A549 (cell line): ENCODE measurements around the gene C1orf105. TPM values are rescaled to one million over a fixed set of nuclear protein-coding genes. Genes with fewer than 3 reads are reported as not detected.
A peak's percentile ranks its signal among the peaks of the same experiment; 100 is the strongest.

Experiments
- ATAC-seq, 2 experiments: fragments of 200-7000 bp in 1 of 2; fragments of >200 bp in 1 of 2; cut with Nextera tagmentation in 1 of 2; cut with Tn5 transposase in 1 of 2; 3 replicates each; pipeline versions ENCODE4 v1.8.0 to v1.9.1; 2018 to 2020; ENCODE audit warnings: mild to moderate bottlenecking in 1 of 2, moderate library complexity in 1 of 2
- CTCF ChIA-PET: fragments of 300-600 bp; sonication (Branson Sonifier 250); formaldehyde crosslinking; extraction: SDS; loops from one replicate; lab custom pipeline; 2021; ENCODE audit warnings: antibody characterized with exemption, inconsistent platforms; lab: Yijun Ruan, JAX
- POLR2A ChIA-PET: fragments of 350-600 bp; formaldehyde crosslinking; extraction: SDS; loops from one replicate; lab custom pipeline; 2021; ENCODE audit warnings: antibody characterized with exemption, inconsistent platforms; lab: Yijun Ruan, JAX
- DNase-seq, 2 experiments: peaks; one replicate each; pipeline versions ENCODE4 v3.0.0 to v3.0.0-alpha.2; 2011 to 2016; ENCODE audit warnings: low read depth in 1 of 2, low spot score in 1 of 2
- FAIRE-seq: peaks from 2 replicates; lab custom pipeline; 2011; peaks lifted over from hg19 to GRCh38; lab: Jason Lieb, UNC
- H3K27ac ChIP-seq, 2 experiments: fragments of >200 bp; sonication (Bioruptor Twin); formaldehyde crosslinking; 3 replicates each; pipeline ENCODE4 v1.5.1; 2016 to 2017
- H3K4me1 ChIP-seq: fragments of >200 bp; sonication (Bioruptor Twin); formaldehyde crosslinking; 3 replicates; pipeline ENCODE4 v1.6.1; 2016
- H3K4me2 ChIP-seq: fragments of >200 bp; sonication (Bioruptor Twin); formaldehyde crosslinking; 3 replicates; pipeline ENCODE4 v1.6.1; 2016
- H3K4me3 ChIP-seq: fragments of >200 bp; sonication (Bioruptor Twin); formaldehyde crosslinking; 3 replicates; pipeline ENCODE4 v1.5.1; 2016
- H3K9me3 ChIP-seq: fragments of >200 bp; sonication (Bioruptor Twin); formaldehyde crosslinking; 3 replicates; pipeline ENCODE4 v1.6.1; 2016
- CBX2 ChIP-seq: fragments of 200-600 bp; sonication (generic); IDR thresholded peaks from 2 replicates; pipeline ENCODE4 v1.6.1; 2016; ENCODE audit warnings: low read depth, mild to moderate bottlenecking, borderline replicate concordance
- CEBPB ChIP-seq, 2 experiments: fragments of >200 bp in 1 of 2; sonication (Bioruptor Twin) in 1 of 2; formaldehyde crosslinking in 1 of 2; IDR thresholded peaks; 2 replicates each; pipeline ENCODE4 v1.6.1; 2012 to 2016
- CHD2 ChIP-seq: fragments of 150-350 bp; IDR thresholded peaks from 2 replicates; pipeline ENCODE4 v1.6.1; 2014; ENCODE audit warnings: low read length; ENCODE audit not compliant: partially characterized antibody
- EHMT2 ChIP-seq: fragments of 200-600 bp; sonication (generic); IDR thresholded peaks from 2 replicates; pipeline ENCODE4 v1.6.1; 2016; ENCODE audit warnings: antibody characterized with exemption, low read depth, mild to moderate bottlenecking, moderate library complexity
- FOXS1 ChIP-seq: fragments of 250-450 bp; sonication (Bioruptor Pico); IDR thresholded peaks from 2 replicates; pipeline ENCODE4 v1.5.0; 2020; ENCODE audit warnings: mild to moderate bottlenecking, moderate library complexity
- GATA3 ChIP-seq: IDR thresholded peaks from 2 replicates; pipeline ENCODE4 v1.6.1; 2012; ENCODE audit warnings: borderline replicate concordance
- HDAC2 ChIP-seq: fragments of 200-600 bp; sonication (generic); IDR thresholded peaks from 2 replicates; pipeline ENCODE4 v1.6.1; 2016
- HEYL ChIP-seq: fragments of 250-450 bp; sonication (Bioruptor Pico); IDR thresholded peaks from 2 replicates; pipeline ENCODE4 v1.8.0; 2021; ENCODE audit warnings: mild to moderate bottlenecking, moderate library complexity
- HOXA7 ChIP-seq: fragments of 250-450 bp; sonication (Bioruptor Pico); IDR thresholded peaks from 2 replicates; pipeline ENCODE4 v1.5.0; 2020; ENCODE audit warnings: mild to moderate bottlenecking, moderate library complexity
- JUN ChIP-seq, 2 experiments: fragments of >200 bp; sonication (Bioruptor Twin); formaldehyde crosslinking; IDR thresholded peaks; 2 replicates in 1 of 2; 3 replicates in 1 of 2; pipeline ENCODE4 v1.6.1; 2016 to 2017
- KDM1A ChIP-seq: fragments of 200-600 bp; sonication (generic); IDR thresholded peaks from 2 replicates; pipeline ENCODE4 v1.6.1; 2016; ENCODE audit warnings: low read depth, mild to moderate bottlenecking
- KDM5A ChIP-seq: fragments of 200-600 bp; sonication (generic); IDR thresholded peaks from 2 replicates; pipeline ENCODE4 v1.6.1; 2016; ENCODE audit warnings: antibody characterized with exemption, mild to moderate bottlenecking
- NFE2L2 ChIP-seq: fragments of 150-350 bp; conservative IDR thresholded peaks from 2 replicates; pipeline ENCODE4 v1.6.1; 2014; ENCODE audit warnings: low read length
- NR3C1 ChIP-seq: fragments of >200 bp; sonication (Bioruptor Twin); formaldehyde crosslinking; IDR thresholded peaks from 3 replicates; pipeline ENCODE4 v1.6.1; 2017
- POLR2AphosphoS2 ChIP-seq: conservative IDR thresholded peaks from 2 replicates; pipeline ENCODE4 v1.6.1; 2012; ENCODE audit warnings: low read length, improper control_type of control experiment, inconsistent platforms
- RFX5 ChIP-seq: fragments of 450-650 bp; IDR thresholded peaks from 2 replicates; pipeline ENCODE4 v1.7.1; 2014; ENCODE audit warnings: antibody characterized with exemption, mild to moderate bottlenecking, moderate library complexity
- SMC3 ChIP-seq: fragments of >200 bp; sonication (Bioruptor Twin); formaldehyde crosslinking; IDR thresholded peaks from 3 replicates; pipeline ENCODE4 v1.6.1; 2018; ENCODE audit warnings: inconsistent platforms
- SREBF2 ChIP-seq: fragments of 450-650 bp; IDR thresholded peaks from 2 replicates; pipeline ENCODE4 v1.6.1; 2014; ENCODE audit warnings: mild to moderate bottlenecking, moderate library complexity
- TFCP2L1 ChIP-seq: fragments of 250-450 bp; sonication (Bioruptor Pico); IDR thresholded peaks from 2 replicates; pipeline ENCODE4 v1.5.0; 2021; ENCODE audit warnings: mild to moderate bottlenecking
- ZC3H11A ChIP-seq: fragments of 450-650 bp; IDR thresholded peaks from 2 replicates; pipeline ENCODE4 v1.6.1; 2014; ENCODE audit warnings: antibody characterized with exemption, mild to moderate bottlenecking
- WGBS: methylation state at CpG from one replicate; pipeline ENCODE4 v1.1.6; 2017; ENCODE audit errors: missing lambda C conversion rate; 5-methylcytosine and 5-hydroxymethylcytosine counted together
- polyA plus RNA-seq, 4 experiments: library from polyadenylated mRNA; depleted of rRNA in 3 of 4; stranded (reverse); fragments of >200 nt; fragmentation: RNase III in 1 of 4; extraction: RNeasy Plus Mini Kit Qiagen cat#74134 plus additional on column Dnase treatment in 1 of 4; gene quantifications; 2 replicates in 3 of 4; 3 replicates in 1 of 4; pipeline ENCODE4 v1.2.3, GENCODE V29; 2011 to 2017
- TF ChIP-seq, protein P1 (sequence below): fragments of 250-450 bp; sonication (Bioruptor Pico); IDR thresholded peaks from 2 replicates; pipeline ENCODE4 v1.5.0; 2021; ENCODE audit warnings: mild to moderate bottlenecking, moderate library complexity, borderline replicate concordance
- TF ChIP-seq, protein P2 (sequence below): fragments of 200-600 bp; sonication (generic); IDR thresholded peaks from 2 replicates; pipeline ENCODE4 v1.6.1; 2016; ENCODE audit warnings: antibody characterized with exemption, mild to moderate bottlenecking, moderate library complexity
- TF ChIP-seq, protein P3 (sequence below): fragments of >200 bp; sonication (Bioruptor Twin); formaldehyde crosslinking; IDR thresholded peaks from 3 replicates; pipeline ENCODE4 v1.6.1; 2016
- TF ChIP-seq, protein P4 (sequence below): IDR thresholded peaks from 2 replicates; pipeline ENCODE4 v1.6.1; 2012; ENCODE audit warnings: low read depth, borderline replicate concordance
- TF ChIP-seq, protein P5 (sequence below): fragments of >200 bp; sonication (Bioruptor Twin); formaldehyde crosslinking; IDR thresholded peaks from 2 replicates; pipeline ENCODE4 v1.6.1; 2016

Gene C1orf105
- polyA plus RNA-seq, 2 of the 4 experiments (the other 2 are of a cell fraction) = 0.40 TPM; not detected in 1

DNA sequence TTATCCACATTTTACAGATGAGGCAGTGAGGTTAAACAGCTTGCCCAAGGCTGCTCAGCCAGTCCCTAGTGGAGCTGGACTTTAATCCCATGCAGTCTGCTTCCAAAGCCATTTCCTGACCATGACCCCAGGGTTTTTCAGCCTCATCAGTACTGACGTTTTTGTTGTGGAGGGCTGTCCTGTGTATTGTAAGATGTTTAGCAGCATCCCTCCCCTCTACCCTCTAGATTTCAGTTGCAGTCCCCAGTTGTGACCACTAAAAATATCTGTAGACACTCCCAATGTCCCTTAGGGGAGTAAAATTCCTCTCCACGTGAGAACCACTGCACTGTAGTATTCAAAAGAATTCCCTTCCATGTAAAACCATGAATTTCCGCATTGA lies 30.2 kb upstream of the C1orf105 start:
- CTCF ChIA-PET = interaction anchor here (0.8 to 1.2 kb wide), 2 partner anchors 11 to 349 kb away, joined by 3 to 4 read pairs; no protein-coding TSS in a partner anchor
- Histone ChIP-seq H3K9me3 (no peaks in the 10 kb centered on the region), H3K4me2 (no peak overlapping the region), H3K4me1 (peaks cover 12% of the 10 kb centered on the region), H3K27ac (0 out of 6 replicates have a peak overlapping the region, but pooled peaks of 1 of the 2 experiments have one; percentile 33), H3K4me3 (no peak overlapping the region)
- FAIRE-seq (no peak), DNase-seq (no peak), ATAC-seq (no peak)
- WGBS = 46% methylated on average over 3 of the region's 3 CpGs
- POLR2A ChIA-PET = no interaction called here
- TF ChIP-seq KDM5A = no peak
- TF ChIP-seq HDAC2 = no peak
- no peak for TF ChIP-seq SMC3
- TF ChIP-seq RFX5 = no peak
- TF ChIP-seq, protein P1, sequence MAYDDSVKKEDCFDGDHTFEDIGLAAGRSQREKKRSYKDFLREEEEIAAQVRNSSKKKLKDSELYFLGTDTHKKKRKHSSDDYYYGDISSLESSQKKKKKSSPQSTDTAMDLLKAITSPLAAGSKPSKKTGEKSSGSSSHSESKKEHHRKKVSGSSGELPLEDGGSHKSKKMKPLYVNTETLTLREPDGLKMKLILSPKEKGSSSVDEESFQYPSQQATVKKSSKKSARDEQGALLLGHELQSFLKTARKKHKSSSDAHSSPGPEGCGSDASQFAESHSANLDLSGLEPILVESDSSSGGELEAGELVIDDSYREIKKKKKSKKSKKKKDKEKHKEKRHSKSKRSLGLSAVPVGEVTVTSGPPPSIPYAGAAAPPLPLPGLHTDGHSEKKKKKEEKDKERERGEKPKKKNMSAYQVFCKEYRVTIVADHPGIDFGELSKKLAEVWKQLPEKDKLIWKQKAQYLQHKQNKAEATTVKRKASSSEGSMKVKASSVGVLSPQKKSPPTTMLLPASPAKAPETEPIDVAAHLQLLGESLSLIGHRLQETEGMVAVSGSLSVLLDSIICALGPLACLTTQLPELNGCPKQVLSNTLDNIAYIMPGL (CRISPR knock-in tag) = no peak
- TF ChIP-seq, protein P2, sequence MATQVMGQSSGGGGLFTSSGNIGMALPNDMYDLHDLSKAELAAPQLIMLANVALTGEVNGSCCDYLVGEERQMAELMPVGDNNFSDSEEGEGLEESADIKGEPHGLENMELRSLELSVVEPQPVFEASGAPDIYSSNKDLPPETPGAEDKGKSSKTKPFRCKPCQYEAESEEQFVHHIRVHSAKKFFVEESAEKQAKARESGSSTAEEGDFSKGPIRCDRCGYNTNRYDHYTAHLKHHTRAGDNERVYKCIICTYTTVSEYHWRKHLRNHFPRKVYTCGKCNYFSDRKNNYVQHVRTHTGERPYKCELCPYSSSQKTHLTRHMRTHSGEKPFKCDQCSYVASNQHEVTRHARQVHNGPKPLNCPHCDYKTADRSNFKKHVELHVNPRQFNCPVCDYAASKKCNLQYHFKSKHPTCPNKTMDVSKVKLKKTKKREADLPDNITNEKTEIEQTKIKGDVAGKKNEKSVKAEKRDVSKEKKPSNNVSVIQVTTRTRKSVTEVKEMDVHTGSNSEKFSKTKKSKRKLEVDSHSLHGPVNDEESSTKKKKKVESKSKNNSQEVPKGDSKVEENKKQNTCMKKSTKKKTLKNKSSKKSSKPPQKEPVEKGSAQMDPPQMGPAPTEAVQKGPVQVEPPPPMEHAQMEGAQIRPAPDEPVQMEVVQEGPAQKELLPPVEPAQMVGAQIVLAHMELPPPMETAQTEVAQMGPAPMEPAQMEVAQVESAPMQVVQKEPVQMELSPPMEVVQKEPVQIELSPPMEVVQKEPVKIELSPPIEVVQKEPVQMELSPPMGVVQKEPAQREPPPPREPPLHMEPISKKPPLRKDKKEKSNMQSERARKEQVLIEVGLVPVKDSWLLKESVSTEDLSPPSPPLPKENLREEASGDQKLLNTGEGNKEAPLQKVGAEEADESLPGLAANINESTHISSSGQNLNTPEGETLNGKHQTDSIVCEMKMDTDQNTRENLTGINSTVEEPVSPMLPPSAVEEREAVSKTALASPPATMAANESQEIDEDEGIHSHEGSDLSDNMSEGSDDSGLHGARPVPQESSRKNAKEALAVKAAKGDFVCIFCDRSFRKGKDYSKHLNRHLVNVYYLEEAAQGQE = no peak
- TF ChIP-seq NR3C1 = no peak
- TF ChIP-seq, protein P3, sequence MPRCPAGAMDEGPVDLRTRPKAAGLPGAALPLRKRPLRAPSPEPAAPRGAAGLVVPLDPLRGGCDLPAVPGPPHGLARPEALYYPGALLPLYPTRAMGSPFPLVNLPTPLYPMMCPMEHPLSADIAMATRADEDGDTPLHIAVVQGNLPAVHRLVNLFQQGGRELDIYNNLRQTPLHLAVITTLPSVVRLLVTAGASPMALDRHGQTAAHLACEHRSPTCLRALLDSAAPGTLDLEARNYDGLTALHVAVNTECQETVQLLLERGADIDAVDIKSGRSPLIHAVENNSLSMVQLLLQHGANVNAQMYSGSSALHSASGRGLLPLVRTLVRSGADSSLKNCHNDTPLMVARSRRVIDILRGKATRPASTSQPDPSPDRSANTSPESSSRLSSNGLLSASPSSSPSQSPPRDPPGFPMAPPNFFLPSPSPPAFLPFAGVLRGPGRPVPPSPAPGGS = no peak
- TF ChIP-seq NFE2L2 = no peak
- no peak for TF ChIP-seq GATA3
- no peak for TF ChIP-seq HOXA7 (CRISPR knock-in tag)
- TF ChIP-seq TFCP2L1 = no peak
- no peak for TF ChIP-seq KDM1A
- no peak for TF ChIP-seq CBX2
- TF ChIP-seq HEYL (CRISPR knock-in tag) = no peak
- no peak for TF ChIP-seq ZC3H11A

DNA sequence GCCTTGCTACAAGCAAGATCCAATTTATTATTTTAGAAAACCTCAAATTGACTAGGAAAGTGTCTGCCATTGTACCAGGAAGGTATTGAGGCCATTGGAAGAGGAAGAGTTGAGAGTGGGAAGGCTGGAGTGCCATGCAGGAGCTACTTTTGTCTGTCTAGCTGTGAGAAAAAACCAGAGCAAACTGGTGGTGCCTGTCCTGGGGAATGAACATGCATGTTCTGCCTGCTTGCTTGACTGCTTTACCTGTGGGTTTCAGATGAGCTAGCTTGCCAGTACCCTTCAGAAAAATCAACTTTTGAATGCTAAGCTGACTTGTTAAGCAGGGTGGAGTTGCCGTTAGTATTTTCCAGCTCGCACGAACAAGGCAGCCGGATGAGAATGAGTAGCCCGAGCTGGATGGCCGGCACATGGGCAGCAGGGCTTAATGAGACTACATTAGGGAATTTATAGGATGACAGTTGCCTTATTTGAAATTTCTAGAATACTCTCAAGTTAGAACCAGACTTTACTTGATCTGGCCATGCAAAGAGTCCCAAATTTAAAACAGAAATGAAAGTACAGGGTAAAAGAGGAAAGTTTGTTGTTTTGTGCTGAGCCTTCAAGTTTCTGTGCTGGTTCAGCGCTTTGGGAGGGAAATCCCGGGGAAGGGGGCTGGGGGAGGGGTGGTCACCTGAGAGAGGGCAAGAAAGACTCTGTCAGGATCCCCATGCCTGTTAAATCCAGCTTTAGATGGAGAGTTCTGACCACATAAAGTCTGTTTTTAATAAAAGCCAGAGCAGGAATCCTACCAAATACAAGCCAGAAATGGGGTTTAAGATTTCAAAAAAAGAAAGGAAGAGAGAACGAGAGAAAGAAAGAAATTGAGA lies 29.6 kb upstream of the C1orf105 start:
- peak overlapping the region in 1 of 2 experiments; percentile 33; a peak in 1 of 6 replicates for H3K27ac ChIP-seq
- DNase-seq = no peak
- FAIRE-seq = no peak
- ATAC-seq = no peak
- H3K9me3 ChIP-seq = no peaks in the 10 kb centered on the region
- no peak overlapping the region for H3K4me3 ChIP-seq
- peaks cover 12% of the 10 kb centered on the region for H3K4me1 ChIP-seq
- ChIA-PET CTCF (interaction anchor here (0.8 kb wide), 1 partner anchor 350 kb away, joined by 3 read pairs; no protein-coding TSS in a partner anchor), POLR2A (interaction anchor here (0.6 kb wide), 1 partner anchor 21 kb away, joined by 4 read pairs; no protein-coding TSS in a partner anchor)
- no peak overlapping the region for H3K4me2 ChIP-seq
- WGBS = 91% methylated on average over 9 of the region's 9 CpGs
- TF ChIP-seq FOXS1 (CRISPR knock-in tag) (no peak), POLR2AphosphoS2 (no peak), JUN (IDR thresholded peaks at IDR 0.05) (no peak), CEBPB (IDR thresholded peaks at IDR 0.05) (no peak), EHMT2 (no peak), SMC3 (no peak), SREBF2 (no peak), RFX5 (no peak), CBX2 (no peak), CHD2 (no peak)
- TF ChIP-seq, protein P4, sequence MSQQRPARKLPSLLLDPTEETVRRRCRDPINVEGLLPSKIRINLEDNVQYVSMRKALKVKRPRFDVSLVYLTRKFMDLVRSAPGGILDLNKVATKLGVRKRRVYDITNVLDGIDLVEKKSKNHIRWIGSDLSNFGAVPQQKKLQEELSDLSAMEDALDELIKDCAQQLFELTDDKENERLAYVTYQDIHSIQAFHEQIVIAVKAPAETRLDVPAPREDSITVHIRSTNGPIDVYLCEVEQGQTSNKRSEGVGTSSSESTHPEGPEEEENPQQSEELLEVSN = no peak
- TF ChIP-seq, protein P2 = no peak
- TF ChIP-seq, protein P5, sequence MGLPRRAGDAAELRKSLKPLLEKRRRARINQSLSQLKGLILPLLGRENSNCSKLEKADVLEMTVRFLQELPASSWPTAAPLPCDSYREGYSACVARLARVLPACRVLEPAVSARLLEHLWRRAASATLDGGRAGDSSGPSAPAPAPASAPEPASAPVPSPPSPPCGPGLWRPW = no peak
